Forelimb muscle (tissue), 1 donor: ENCODE measurements around the gene ABHD6. TPM values are rescaled to one million over a fixed set of nuclear protein-coding genes. Genes with fewer than 3 reads are reported as not detected.
"Not testable (repeated sequence)": the region's sequence is repeated elsewhere in the genome, so short reads cannot be mapped to it uniquely, and the experiment has no call there.

Experiments used
- DNase-seq: peaks from one replicate; pipeline ENCODE4 v3.0.0-alpha.2; 2013; ENCODE audit warnings: low read depth
- polyA plus RNA-seq: library from polyadenylated mRNA; unstranded; fragments of 120-200 nt; gene quantifications from one replicate; pipeline ENCODE4 v1.2.1, GENCODE V29; 2013; ENCODE audit not compliant: insufficient read length

Gene ABHD6, protein sequence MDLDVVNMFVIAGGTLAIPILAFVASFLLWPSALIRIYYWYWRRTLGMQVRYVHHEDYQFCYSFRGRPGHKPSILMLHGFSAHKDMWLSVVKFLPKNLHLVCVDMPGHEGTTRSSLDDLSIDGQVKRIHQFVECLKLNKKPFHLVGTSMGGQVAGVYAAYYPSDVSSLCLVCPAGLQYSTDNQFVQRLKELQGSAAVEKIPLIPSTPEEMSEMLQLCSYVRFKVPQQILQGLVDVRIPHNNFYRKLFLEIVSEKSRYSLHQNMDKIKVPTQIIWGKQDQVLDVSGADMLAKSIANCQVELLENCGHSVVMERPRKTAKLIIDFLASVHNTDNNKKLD
- polyA plus RNA-seq: 4.8 TPM

GRCh38 chr3:58237238-58237940 lies at the start of gene ABHD6:
Gene ABHD6, plus strand, starts transcription at chr3:58237792. Its CDS starts 18,795 bp downstream, at chr3:58256587.
- DNase-seq: no peak

DNA sequence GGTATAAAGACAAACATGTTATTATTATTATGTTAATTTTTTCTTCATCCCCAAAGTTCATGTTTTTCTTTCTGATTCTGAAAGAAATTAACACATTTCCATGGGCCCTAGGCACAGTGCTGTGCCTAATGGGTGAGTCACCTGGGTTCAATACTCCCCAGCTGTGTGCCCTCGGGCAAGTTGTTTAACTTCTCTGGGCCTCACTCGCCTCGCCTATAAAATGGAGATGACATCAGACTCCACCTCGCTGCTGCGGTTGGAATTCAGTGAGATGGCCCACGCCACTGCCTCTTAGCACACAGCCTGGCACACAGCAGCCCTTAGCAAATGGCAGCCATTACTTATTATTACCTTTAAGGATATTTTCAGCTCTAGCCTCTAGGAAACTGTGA lies 49.4 kb upstream of the ABHD6 start:
- DNase-seq: no peak

GRCh38 chr3:58188921-58189451 lies 48.6 kb upstream of the ABHD6 start:
- no peak for DNase-seq

DNA sequence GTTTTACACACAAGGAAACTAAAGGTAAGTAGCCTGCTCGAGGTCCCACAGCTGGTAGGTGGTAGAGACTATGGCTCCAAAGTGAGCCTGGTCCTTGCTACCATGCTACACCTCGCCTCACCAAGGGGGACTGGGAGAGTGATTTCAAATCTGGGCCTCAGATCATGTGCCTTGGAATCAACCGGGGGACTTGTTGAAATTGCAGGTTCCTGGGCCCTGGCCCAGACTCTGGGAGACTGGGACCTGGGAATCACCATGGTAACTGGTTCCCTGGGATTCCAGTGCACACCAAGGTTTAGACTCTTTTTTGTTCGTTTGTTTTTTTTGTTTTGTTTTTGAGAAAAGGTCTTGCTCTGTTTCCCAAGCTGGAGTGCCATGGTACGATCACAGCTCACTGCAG lies 47.9 kb upstream of the ABHD6 start:
- no peak for DNase-seq

GRCh38 chr3:58190291-58190690 lies 47.3 kb upstream of the ABHD6 start:
- no peak for DNase-seq

GRCh38 chr3:58190882-58191281 lies 46.7 kb upstream of the ABHD6 start:
- no peak for DNase-seq

GRCh38 chr3:58191361-58191991 lies 46.1 kb upstream of the ABHD6 start:
- no peak for DNase-seq

GRCh38 chr3:58192069-58192468 lies 45.5 kb upstream of the ABHD6 start:
- DNase-seq: no peak

DNA sequence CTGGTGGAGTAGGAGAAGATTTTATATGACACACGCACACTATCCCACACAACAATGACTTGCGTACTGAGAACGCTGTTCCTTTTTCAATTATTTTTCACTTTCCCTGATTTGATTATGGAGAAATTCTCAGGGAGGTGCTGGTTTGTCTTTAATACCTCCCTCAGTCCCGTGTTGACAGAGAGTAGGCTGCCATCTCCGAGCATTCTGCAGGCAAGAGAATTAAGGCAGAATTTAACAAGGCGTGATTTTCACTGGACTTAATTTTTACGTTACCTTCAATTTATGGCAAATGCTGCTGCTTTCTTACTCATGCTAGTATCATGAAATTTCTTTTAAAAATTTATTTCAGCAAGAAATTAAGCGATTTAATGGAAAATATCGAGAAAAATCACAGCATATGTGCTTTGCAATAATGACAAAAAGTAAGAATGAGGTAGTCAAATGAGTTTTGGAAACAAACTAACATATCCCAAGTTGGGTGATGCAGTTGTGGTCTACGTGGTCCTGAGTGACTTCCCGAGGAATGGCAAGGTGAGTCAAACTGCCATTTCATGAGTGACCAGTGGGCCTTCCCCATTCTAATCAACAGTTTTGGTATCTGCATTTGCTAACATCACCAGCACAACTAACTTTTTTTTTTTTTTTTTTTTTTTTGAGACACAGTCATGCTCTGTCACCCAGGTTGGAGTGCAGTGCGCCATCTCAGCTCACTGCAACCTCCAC lies 43.7 kb upstream of the ABHD6 start:
- no peak for DNase-seq

GRCh38 chr3:58197588-58197987 lies 40.0 kb upstream of the ABHD6 start:
- no peak for DNase-seq

- DNase-seq: no peak
Measured at GRCh38 chr3:58198362-58198761, 39.2 kb upstream of the ABHD6 start.

GRCh38 chr3:58198804-58199203 lies 38.8 kb upstream of the ABHD6 start:
- DNase-seq: no peak

GRCh38 chr3:58200121-58200709 lies 37.4 kb upstream of the ABHD6 start:
- no peak for DNase-seq

- DNase-seq: no peak
Measured at GRCh38 chr3:58200846-58201355, 36.7 kb upstream of the ABHD6 start.

DNA sequence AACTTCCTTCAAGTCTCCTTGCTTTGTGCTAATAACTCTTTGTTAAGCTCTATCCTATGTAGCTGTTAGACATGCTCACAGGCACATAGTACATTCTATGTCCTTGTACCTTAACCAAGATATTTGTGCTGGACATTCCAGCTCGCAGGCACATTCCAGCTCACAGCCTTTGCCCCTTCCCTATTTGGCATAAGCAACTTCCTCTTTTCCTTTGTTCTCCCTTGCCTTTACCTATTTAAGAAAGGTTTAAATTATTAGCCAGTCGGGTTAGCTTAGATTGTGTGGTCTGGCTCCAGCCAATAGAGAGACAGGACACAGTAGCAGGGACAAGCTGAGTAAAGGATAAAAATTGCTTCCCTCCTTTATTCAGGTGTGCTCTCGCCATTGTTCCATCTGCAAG lies 36.1 kb upstream of the ABHD6 start:
- DNase-seq: not testable (repeated sequence)

- no peak for DNase-seq
Measured at GRCh38 chr3:58202917-58203360, 34.7 kb upstream of the ABHD6 start.

DNA sequence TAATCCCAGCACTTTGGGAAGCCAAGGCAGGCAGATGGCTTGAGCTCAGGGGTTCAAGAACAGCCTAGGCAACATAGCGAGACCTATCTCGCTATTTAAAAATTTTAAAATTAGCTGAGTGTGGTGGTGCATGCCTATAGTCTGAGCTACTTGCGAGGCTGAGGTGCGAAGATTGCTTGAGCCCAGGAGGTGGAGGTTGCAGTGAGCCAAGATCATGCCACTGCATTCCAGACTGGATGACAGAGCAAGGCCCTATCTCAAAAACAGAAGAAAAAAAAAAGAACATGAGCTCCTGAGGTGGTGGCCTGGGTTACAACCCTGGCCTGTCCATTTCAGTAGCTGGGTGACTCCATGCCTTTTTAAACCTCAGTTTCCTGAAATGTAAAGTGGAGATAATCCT lies 34.1 kb upstream of the ABHD6 start:
- DNase-seq: no peak

DNA sequence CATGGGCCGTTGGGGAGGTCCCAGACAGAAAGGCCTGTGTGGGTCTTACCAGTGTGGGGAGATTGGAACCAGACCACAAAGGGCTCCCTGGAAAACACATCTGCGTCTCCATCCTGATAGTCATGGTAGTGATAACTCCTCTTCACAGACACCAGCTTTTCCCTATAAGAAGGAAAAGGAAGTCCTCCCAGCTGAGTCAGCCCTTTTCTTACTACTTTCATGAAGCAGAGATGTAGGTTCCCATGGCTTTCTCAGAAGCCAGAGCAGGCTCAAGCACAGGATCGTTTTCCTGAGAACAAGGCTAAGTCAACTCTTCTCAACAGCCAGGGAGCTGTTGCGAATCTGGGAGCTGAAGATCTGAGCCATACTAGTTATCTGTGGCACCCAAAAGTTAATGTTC lies 32.9 kb upstream of the ABHD6 start:
- no peak for DNase-seq

DNA sequence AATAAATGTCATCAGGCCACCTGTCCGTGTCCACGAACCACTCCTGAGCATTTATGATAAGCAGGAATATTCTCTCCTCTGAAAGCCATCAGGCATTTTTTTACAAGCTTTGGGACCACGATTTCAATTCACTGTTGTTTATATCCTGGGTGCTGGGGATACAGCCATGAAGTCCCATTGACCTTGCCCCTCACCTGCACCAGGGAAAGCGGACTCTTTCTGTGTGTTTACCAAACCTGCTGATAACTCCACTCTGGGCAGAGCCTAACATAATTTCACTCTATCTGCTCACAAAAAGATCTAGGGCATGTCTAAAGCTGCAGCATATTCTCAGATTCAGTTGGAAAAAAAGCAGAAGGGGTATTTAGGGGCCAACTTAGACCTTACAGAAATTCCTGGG lies 31.6 kb upstream of the ABHD6 start:
- DNase-seq: no peak

DNA sequence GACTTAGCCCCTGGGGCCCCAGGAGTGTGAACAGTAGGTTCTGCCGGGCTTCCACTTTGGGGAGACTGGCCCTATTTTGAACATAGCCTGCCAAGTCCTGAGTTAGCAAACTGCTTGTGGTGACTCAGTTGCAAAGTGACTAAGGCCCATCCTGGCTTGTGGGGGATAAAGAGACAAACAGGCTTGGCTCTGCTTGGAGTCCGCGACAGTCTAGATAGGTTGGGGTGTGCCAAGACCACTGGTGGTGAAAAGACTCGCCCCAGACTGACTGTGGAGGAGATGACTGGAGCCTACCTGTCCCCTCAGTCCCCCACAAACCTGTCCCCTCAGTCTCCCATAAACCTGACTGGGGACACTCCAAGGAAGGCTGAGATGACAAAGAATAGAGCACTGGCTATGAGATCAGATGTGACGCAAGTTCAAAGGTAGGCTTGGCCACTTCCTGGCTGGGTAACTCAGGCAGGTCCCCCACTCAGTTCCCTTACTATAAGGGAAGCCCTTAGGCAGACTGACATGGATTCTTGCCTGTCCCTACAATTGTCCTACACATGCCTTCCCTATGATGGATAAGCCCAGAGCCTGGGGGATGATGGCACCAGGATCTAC lies 31.1 kb upstream of the ABHD6 start:
- no peak for DNase-seq

DNA sequence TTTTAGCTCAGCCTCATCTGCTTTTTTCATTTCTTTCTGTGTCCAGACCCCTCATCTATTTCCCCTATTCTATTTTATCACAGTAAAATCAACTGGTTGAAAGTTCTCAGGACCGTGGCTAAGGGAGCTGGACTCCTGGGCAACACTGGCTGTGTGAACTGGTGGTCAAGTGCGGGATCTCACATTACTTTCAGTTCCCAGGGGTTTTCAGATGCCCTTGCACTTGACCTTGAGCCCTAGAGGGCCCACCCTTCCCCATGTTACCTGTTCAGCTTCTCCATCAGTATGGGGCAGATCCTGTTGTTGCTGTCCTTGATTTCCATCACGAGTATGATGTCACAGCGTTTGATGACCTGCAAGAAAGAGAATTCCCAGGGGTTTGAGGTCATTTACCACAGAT lies 29.6 kb upstream of the ABHD6 start:
- no peak for DNase-seq
